Mononuclear cell (primary cell): ENCODE results near the gene MCC. TPM values are rescaled to one million over a fixed set of nuclear protein-coding genes. Genes with fewer than 3 reads are reported as not detected.
A peak's percentile ranks its signal among the peaks of the same experiment; 100 is the strongest.

Experiments used
- H3K27me3 ChIP-seq: 2 replicates; pipeline ENCODE4 v1.6.0; 2011; ENCODE audit warnings: low read length, control low read depth; ENCODE audit not compliant: insufficient read depth
- H3K4me1 ChIP-seq: 2 replicates; pipeline ENCODE4 v1.5.1; 2011; ENCODE audit warnings: mild to moderate bottlenecking, low read length, control low read depth; ENCODE audit not compliant: insufficient read depth
- H3K4me3 ChIP-seq: 2 replicates; pipeline ENCODE4 v1.5.1; 2011; ENCODE audit warnings: mild to moderate bottlenecking, low read length, moderate library complexity
- H3K9me3 ChIP-seq: 2 replicates; pipeline ENCODE4 v1.5.1; 2011; ENCODE audit warnings: low read depth, mild to moderate bottlenecking, control low read depth, low read length
- total RNA-seq: library from RNA; depleted of rRNA; stranded (reverse); fragments of >200 nt; gene quantifications from one replicate; pipeline ENCODE4 v1.2.3, GENCODE V29; 2012

The MCC gene
- total RNA-seq, 1 donor: 1.0 TPM

DNA sequence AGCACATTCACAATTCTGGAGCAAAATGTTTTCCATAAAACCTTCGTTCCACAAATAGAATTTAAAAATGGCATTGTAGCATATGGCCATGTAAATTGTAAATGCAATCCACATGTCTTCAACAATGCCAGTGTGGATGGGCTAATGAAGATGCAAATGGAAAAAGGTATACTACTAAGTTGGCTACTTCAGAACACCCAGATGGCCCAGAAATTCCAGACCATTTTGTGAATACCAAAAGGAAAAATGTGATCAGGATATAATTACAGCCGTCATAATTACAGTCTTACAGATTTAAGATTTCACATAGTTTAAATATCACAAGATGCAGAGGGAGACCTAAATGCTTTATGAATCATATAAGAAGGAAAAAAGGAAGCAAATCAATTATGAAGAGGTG lies 170.6 kb downstream of the MCC start:
- H3K27me3 ChIP-seq: no peaks in the 10 kb centered on the region
- H3K4me3 ChIP-seq: no peak overlapping the region
- no peaks in the 10 kb centered on the region for H3K4me1 ChIP-seq
- H3K9me3 ChIP-seq: no peaks in the 10 kb centered on the region

DNA sequence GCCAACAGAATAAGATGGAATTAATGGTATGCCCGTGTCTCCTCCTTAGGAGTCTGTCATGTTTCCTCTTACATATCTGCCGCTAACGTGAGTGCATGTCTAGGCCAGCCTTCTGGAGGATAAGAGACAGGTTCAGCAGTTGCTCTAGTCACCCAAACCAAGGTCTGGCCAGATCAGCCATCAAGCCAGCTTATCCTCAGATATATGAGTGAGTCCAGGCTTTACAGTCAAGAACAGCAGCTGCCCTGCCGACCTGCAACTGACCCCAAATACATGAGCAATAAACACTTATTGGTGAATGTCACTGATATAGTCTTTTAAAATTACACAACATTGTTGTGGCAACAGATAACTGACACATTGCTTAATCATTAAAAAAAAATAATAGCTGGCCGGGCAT lies 177.0 kb downstream of the MCC start:
- H3K4me1 ChIP-seq: no peaks in the 10 kb centered on the region
- no peak overlapping the region for H3K4me3 ChIP-seq
- peaks cover 10% of the 10 kb centered on the region for H3K27me3 ChIP-seq

DNA sequence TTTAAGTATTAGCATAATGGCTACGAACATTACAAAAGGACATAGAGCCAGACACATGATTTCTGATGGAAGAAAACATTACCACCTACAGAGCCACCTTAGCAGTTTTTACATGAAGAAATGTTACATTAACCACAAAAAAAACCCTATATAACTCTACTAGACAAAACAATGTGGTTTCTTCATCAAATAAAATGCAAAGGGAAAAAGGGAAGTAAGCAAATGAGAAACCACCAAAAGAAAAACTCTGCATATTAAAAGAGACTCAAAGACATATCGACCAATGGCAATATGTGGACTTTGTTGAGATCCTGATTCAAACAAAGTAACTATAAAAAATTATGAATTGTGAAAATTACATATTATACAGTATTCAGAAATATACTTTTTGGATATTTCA lies 186.1 kb downstream of the MCC start:
- no peaks in the 10 kb centered on the region for H3K9me3 ChIP-seq
- H3K4me1 ChIP-seq: no peaks in the 10 kb centered on the region

More for the DNA sequence above, 177.0 kb downstream of the MCC start:
- H3K9me3 ChIP-seq: no peaks in the 10 kb centered on the region

DNA sequence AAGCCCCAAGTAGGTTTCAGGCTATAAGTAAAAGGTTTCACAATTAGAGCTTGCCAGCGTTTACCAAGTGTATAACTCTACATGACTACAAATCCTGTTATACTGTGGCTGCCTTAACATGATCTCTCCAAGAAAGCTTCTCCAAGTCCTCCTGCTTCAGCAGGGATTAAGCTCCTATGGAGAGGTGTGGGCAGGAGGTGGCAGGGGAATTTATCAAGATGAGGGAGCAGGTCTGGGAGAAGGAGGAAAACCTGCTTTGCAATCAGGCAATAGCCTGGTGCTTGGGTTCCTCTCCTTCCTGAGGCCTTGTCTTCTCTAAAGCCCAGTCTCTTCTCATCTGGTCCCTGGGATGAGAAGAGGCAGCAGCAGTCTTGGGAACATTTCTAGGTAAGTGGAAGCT lies 188.7 kb downstream of the MCC start:
- H3K4me3 ChIP-seq: no peak overlapping the region
- H3K4me1 ChIP-seq: peaks cover 4% of the 10 kb centered on the region
- peaks cover 31% of the 10 kb centered on the region for H3K27me3 ChIP-seq
- H3K9me3 ChIP-seq: no peaks in the 10 kb centered on the region

More for the DNA sequence above, 186.1 kb downstream of the MCC start:
- no peak overlapping the region for H3K4me3 ChIP-seq
- peaks cover 11% of the 10 kb centered on the region for H3K27me3 ChIP-seq

DNA sequence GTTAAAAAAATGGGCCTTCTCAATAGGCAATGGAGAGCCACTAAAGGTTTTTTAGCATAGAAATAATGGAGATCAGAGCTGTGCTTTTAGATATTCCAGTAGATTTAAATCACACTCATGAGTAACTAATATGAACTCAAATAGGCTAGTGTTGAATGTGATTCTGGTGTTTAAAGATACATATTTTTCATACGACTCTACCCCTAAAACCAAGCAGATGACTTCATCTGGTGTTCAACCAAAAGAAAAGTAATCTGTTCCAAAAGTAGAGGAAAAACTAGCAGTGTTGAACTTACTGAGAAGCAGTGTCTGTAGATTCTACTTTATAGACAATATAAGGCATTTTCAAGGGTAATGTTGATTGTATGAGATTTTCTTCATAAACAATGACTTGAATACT lies 191.6 kb downstream of the MCC start:
- no peak overlapping the region for H3K4me3 ChIP-seq
- H3K4me1 ChIP-seq: peaks cover 19% of the 10 kb centered on the region
- H3K9me3 ChIP-seq: no peaks in the 10 kb centered on the region
- H3K27me3 ChIP-seq: peaks cover 52% of the 10 kb centered on the region

DNA sequence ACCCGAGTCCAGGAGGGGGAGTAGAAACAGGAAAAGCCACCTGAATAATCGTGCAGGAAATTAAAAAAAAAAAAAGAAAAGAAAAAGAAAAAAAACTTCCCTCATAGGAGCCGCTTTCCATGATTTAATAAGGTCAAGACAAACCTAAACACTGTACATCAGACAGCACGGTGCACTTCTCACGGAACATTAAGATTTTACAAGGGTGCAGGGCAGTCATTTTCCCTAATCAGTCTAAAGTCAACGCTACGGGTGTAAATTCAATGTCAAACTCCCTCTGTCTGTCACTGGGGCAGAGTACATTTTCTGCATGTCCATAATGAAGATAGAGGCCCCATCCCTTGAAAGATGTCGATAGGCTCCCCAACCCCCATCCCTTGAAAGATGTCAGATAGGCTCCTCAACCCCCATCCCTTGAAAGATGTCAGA lies 193.1 kb downstream of the MCC start:
- no peaks in the 10 kb centered on the region for H3K9me3 ChIP-seq
- H3K4me3 ChIP-seq: peak overlapping the region; percentile 44
- peaks cover 60% of the 10 kb centered on the region for H3K27me3 ChIP-seq
- H3K4me1 ChIP-seq: peaks cover 19% of the 10 kb centered on the region

DNA sequence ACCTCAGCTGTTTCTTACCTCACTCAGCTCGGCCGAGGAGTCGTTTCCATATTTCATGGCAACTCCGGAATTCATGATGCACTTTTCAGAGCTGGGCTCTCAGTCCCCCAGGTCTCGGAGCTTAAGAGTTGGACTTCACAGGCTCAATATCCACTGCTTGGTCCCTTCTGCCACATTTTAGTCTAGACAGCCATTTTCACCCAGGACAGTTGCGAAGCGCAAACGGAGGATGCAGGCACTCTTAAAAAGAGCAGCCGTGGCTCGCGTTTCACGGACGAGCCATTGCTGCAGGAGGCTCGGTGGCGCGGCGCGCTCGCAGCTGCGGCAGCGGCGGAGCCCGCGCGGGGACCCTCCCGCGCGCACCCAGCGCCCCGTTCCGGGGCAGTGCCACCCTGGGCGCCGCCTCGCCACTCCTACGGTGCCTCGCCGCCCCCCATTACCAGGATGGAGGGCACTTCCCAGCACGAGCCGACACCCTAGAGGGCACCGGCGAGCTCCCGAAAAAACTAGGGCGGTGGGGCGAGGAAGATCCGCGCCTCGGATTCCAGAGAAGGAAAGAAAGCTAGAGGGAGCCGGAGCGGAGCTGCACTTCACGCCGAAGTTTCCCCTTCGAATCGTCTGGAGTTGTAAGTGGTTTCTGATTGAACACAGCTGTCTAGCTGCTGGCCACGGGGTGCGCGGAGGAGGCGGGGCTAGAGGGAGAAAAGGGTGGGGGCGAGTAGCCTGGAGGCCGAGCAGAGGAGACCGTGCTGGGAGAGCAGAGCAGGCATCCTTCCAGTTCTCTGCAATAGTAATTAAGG lies 193.7 kb downstream of the MCC start:
- Histone ChIP-seq H3K4me3 (peak overlapping the region; percentile 44), H3K27me3 (peaks cover 66% of the 10 kb centered on the region), H3K4me1 (peaks cover 19% of the 10 kb centered on the region), H3K9me3 (no peaks in the 10 kb centered on the region)

DNA sequence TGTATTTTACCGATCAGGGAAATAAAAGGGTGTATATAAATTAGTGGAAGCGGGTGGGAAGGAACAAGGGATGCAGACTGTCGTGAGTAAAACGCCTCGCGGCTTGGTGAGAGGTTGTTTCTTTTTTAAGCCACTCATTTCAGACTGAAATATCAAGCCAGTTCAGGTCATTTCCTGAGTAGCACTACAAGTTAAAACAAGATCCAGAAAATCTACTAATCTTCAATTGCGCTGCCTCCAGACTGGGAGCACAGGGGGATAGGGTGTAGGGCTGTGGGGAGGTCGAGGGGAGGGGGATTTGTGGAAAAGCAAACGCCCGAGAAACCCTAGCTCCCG lies 194.3 kb downstream of the MCC start:
- H3K9me3 ChIP-seq: no peaks in the 10 kb centered on the region
- peaks cover 19% of the 10 kb centered on the region for H3K4me1 ChIP-seq
- H3K27me3 ChIP-seq: peaks cover 68% of the 10 kb centered on the region
- peak overlapping the region; percentile 44 for H3K4me3 ChIP-seq

DNA sequence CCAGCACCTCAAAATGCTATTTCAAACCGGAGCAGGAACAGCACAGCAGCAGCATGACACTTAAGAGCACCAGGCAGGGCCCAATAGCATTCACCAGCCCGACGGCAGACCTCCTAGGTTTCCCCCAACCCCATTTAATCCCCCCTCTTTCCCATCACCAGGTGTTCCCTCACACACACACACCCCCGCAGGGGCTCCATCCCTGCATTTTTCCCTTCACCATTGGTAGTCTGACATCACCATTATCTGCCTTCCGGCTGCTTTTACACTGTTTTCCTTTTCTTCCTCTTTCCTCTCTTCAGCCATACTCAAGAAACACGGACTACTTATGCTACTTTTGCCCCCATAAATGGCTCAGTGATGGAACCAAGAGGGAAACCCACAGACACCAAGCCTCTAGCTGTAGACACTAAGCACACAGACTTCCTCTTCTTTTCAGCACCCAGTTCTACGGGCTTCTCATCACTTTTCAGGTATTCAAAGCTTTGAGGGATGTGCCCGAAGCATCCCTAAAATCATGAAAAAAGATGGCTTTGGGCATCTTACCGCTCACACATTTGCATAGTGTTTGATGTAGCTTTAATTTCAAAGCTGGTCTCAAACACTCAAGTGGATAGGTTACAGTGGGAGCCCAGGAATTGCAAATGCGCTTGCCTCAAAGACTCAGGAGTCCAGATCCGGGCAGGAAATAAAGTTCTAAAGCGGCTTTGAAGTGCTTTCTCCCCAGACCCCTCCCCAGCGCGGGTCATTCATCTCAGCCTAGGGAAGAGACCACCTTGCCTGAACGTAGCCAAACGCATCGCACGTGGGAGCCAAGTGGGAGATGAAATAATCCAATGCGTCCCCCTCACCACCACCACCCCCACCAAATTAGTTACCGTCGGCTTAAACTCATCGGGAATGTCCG lies 194.9 kb downstream of the MCC start:
- peaks cover 68% of the 10 kb centered on the region for H3K27me3 ChIP-seq
- no peaks in the 10 kb centered on the region for H3K9me3 ChIP-seq
- H3K4me1 ChIP-seq: peaks cover 19% of the 10 kb centered on the region
- peak overlapping the region; percentile 44 for H3K4me3 ChIP-seq

DNA sequence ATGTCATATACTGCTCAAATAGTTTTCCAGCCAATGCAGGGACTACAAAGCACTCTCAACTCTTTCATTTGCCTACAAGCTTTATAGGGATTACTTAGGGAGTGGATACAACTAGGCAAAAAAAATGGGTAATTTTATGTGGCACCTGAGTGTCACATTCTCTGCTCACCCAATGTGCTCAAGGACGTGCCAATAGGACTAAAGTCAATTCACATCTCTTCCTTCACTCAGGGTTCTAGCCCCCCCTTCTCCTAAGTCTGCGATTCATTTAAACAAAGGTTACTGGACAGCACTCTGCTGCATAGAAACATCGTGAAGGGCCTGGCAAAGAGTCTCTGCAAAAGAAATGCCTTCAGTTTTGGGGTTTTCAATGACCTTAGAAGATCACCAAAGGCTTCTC lies 195.8 kb downstream of the MCC start:
- Histone ChIP-seq H3K4me3 (no peak overlapping the region), H3K9me3 (no peaks in the 10 kb centered on the region), H3K27me3 (peaks cover 68% of the 10 kb centered on the region), H3K4me1 (peaks cover 19% of the 10 kb centered on the region)

DNA sequence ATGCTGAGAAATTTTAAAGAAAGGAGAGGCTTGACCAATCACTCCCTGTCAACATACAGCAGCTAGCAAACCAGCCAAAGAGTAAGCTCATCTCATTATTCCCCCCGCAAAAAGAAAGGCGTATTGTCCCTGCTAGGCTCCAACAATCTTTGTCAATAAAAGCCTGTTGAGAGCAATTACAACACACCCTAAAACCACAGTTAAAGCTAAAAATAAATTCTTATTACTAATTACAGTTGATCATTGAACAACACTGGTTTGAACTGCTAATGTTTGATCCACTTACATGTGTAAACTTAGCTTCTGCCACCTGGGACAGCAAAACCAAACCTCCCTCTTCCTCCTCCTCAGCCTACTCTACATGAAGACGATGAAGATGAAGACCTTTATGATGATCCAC lies 204.7 kb downstream of the MCC start:
- no peaks in the 10 kb centered on the region for H3K27me3 ChIP-seq
- no peaks in the 10 kb centered on the region for H3K9me3 ChIP-seq
- no peaks in the 10 kb centered on the region for H3K4me1 ChIP-seq
- H3K4me3 ChIP-seq: no peak overlapping the region

DNA sequence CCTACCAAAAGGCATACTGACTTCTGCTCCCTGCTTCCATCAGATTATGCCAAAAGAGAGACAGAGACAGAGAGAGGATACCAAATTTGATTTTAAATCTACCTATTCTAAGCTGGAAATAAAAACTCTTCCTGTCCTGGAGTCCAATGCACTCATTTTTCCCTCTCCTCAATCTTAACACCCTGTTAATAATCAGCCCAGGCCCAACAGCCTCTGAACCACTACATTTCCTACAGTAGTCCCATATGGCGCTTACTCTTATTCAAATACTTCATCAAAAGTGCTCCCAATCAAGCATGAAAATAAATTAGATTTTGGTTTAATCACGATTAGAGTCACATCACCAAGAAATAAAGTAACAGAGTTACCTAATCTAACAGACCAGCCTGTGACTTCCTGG lies 205.8 kb downstream of the MCC start:
- Histone ChIP-seq H3K27me3 (no peaks in the 10 kb centered on the region), H3K4me1 (no peaks in the 10 kb centered on the region), H3K4me3 (no peak overlapping the region), H3K9me3 (no peaks in the 10 kb centered on the region)

DNA sequence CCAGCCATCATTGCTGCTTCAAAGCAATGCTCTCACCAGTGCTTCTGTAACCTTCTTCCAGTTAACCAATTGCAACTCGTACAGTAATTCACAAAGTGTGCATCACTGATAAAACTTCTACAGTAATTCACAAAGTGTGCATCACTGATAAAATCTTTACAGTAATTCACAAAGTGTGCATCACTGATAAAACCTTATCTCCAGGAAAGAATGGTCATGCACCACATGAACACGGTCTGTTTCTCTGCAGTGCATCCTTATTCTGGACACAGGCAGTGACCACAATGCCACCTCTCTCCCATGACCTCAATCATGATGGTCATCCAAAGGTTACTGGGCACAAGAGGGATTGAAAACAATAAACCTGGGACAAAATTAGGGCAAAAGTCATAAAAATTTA lies 207.1 kb downstream of the MCC start:
- no peaks in the 10 kb centered on the region for H3K9me3 ChIP-seq
- H3K4me1 ChIP-seq: no peaks in the 10 kb centered on the region
- no peak overlapping the region for H3K4me3 ChIP-seq
- H3K27me3 ChIP-seq: no peaks in the 10 kb centered on the region

DNA sequence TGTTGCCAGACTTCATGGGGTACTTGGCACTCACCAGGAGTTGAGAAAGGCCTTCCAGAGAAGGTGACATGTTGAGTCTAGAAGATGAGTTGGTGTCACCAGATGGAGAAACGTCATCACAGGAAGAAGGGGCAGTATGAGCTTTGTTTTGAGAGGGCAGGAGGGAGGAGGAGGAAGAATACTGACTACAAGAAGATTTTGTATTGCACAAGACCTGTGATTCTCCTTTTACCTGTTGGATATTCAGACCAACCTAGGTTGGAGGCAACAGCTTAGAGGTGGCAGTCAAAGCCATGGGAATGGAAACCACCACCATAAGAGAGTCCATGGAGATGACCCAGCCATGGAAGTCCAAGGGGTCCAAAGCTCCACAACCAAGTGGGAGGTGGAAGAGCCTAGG lies 207.7 kb downstream of the MCC start:
- Histone ChIP-seq H3K4me1 (no peaks in the 10 kb centered on the region), H3K27me3 (no peaks in the 10 kb centered on the region), H3K9me3 (no peaks in the 10 kb centered on the region), H3K4me3 (no peak overlapping the region)

DNA sequence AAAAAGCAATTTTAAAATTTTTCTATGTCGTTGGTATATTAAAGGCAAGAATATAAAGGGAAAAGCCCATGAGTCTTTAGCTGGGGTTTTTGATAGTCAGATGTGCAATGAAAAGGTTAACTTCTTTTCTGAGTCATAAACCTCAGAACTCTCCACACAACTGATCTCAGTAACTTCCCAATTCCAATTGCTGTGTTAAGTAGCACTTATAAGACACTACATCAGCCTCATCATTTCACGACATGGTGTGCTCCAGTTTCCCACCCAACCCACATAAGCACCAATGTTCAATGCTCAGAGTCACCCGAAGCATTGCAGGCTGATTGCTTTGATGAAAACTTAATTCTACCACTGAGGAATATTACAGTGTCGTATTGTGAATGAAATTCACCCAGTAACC lies 209.3 kb downstream of the MCC start:
- H3K9me3 ChIP-seq: no peaks in the 10 kb centered on the region
- H3K27me3 ChIP-seq: no peaks in the 10 kb centered on the region
- no peak overlapping the region for H3K4me3 ChIP-seq
- H3K4me1 ChIP-seq: no peaks in the 10 kb centered on the region
